ENCODE data around the gene PTCD1. TPM values are rescaled to one million over a fixed set of nuclear protein-coding genes. Genes with fewer than 3 reads are reported as not detected.

Gene PTCD1
- total and polyA plus RNA-seq, 9 of the 15 experiments (the other 6 are each of a cell fraction or from before 2014, with no cell fraction given): 0.46 to 17.1 (median 6.2) TPM

DNA sequence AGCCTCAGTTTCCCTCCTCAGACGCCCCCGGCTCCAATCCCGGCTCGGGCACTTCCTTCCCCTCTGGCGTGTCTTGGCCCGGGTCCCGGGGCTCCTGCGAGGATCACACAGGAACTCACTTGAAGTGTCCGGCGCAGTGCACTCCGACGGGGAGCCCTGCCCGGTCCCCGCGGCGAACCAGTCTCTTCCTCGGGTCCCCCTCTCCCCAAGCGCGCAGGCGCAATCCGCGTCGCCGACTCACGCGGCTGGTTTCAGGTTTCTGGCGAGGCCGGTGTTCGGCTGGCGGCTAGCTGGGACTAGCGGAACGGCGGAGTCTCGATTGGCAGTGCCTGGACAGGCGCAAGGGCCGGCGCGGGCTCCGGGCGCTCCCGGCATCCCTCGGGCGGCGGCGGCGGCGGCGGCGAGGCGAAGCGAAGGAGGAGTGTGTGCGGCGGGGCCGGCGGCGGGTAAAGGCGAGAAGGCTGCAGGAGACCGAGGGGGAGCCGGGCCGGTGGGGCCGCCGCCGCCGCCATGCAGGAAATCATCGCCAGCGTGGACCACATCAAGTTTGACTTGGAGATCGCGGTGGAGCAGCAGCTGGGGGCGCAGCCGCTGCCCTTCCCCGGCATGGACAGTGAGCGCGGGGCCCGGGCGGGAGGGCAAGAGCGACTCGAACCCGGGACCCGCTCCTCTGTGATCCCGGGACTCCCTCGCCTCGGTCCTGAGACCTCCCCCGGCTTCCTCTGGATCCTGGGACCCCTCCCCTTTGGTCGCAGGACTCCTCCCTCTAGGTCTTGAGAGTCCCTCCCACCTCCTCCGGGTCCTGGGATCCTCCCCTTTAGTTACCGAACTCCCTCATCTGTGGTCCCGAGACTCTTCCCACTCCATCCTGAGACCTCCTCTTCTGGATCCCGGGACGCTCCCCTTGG is at the start of gene PTCD1, which contains the start of gene CPSF4 (continued):
- TF ChIP-seq, protein P1, sequence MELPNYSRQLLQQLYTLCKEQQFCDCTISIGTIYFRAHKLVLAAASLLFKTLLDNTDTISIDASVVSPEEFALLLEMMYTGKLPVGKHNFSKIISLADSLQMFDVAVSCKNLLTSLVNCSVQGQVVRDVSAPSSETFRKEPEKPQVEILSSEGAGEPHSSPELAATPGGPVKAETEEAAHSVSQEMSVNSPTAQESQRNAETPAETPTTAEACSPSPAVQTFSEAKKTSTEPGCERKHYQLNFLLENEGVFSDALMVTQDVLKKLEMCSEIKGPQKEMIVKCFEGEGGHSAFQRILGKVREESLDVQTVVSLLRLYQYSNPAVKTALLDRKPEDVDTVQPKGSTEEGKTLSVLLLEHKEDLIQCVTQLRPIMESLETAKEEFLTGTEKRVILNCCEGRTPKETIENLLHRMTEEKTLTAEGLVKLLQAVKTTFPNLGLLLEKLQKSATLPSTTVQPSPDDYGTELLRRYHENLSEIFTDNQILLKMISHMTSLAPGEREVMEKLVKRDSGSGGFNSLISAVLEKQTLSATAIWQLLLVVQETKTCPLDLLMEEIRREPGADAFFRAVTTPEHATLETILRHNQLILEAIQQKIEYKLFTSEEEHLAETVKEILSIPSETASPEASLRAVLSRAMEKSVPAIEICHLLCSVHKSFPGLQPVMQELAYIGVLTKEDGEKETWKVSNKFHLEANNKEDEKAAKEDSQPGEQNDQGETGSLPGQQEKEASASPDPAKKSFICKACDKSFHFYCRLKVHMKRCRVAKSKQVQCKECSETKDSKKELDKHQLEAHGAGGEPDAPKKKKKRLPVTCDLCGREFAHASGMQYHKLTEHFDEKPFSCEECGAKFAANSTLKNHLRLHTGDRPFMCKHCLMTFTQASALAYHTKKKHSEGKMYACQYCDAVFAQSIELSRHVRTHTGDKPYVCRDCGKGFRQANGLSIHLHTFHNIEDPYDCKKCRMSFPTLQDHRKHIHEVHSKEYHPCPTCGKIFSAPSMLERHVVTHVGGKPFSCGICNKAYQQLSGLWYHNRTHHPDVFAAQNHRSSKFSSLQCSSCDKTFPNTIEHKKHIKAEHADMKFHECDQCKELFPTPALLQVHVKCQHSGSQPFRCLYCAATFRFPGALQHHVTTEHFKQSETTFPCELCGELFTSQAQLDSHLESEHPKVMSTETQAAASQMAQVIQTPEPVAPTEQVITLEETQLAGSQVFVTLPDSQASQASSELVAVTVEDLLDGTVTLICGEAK (IDR thresholded peaks at IDR 0.05): peak; percentile 79
- TF ChIP-seq, protein P1 (CRISPR knock-in tag; IDR thresholded peaks at IDR 0.05): no peak
- TF ChIP-seq, protein P2, sequence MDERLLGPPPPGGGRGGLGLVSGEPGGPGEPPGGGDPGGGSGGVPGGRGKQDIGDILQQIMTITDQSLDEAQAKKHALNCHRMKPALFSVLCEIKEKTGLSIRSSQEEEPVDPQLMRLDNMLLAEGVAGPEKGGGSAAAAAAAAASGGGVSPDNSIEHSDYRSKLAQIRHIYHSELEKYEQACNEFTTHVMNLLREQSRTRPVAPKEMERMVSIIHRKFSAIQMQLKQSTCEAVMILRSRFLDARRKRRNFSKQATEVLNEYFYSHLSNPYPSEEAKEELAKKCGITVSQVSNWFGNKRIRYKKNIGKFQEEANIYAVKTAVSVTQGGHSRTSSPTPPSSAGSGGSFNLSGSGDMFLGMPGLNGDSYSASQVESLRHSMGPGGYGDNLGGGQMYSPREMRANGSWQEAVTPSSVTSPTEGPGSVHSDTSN (CRISPR knock-in tag; IDR thresholded peaks at IDR 0.05; ENCODE audit: low read depth): no peak
- TF ChIP-seq, protein P2 (tag; conservative IDR thresholded peaks at IDR 0.05; ENCODE audit: low read depth): no peak
- TF ChIP-seq, protein P3, sequence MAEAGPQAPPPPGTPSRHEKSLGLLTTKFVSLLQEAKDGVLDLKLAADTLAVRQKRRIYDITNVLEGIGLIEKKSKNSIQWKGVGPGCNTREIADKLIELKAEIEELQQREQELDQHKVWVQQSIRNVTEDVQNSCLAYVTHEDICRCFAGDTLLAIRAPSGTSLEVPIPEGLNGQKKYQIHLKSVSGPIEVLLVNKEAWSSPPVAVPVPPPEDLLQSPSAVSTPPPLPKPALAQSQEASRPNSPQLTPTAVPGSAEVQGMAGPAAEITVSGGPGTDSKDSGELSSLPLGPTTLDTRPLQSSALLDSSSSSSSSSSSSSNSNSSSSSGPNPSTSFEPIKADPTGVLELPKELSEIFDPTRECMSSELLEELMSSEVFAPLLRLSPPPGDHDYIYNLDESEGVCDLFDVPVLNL (CRISPR knock-in tag; IDR thresholded peaks at IDR 0.05; ENCODE audit: low read depth): no peak
- TF ChIP-seq ZNF263 (CRISPR knock-in tag; IDR thresholded peaks at IDR 0.05; ENCODE audit: borderline replicate concordance) (peak; percentile 69; the same call in 1 of the 2 replicates), SMARCA5 (IDR thresholded peaks at IDR 0.05) (no peak), BACH1 (tag; IDR thresholded peaks at IDR 0.05) (no peak), MEF2A (IDR thresholded peaks at IDR 0.05; ENCODE audit: control insufficient read depth, low read depth, low read length) (0 out of 2 replicates have a peak, but pooled peaks have one; percentile 20)
- TF ChIP-seq, protein P4, sequence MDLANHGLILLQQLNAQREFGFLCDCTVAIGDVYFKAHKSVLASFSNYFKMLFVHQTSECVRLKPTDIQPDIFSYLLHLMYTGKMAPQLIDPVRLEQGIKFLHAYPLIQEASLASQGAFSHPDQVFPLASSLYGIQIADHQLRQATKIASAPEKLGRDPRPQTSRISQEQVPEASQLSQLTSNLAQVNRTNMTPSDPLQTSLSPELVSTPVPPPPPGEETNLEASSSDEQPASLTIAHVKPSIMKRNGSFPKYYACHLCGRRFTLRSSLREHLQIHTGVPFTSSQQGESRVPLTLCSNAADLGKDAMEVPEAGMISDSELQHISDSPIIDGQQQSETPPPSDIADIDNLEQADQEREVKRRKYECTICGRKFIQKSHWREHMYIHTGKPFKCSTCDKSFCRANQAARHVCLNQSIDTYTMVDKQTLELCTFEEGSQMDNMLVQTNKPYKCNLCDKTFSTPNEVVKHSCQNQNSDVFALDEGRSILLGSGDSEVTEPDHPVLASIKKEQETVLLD (IDR thresholded peaks at IDR 0.05): peak; percentile 52; the same call in 1 of the 2 replicates
